Parathyroid adenoma (tissue), 2 donors: ENCODE data around the gene TMED4.

Source experiments
- H2AFZ ChIP-seq: fragments of 300-600 bp; sonication (generic); one replicate; pipeline ENCODE4 v1.7.0; 2017; ENCODE audit warnings: antibody characterized with exemption, mild to moderate bottlenecking
- H3K27ac ChIP-seq: fragments of 300-600 bp; sonication (generic); one replicate; pipeline ENCODE4 v1.7.0; 2017
- H3K27me3 ChIP-seq: fragments of 300-600 bp; sonication (generic); one replicate; pipeline ENCODE4 v1.7.0; 2017; ENCODE audit warnings: low read length; ENCODE audit not compliant: control insufficient read depth, insufficient read depth
- H3K36me3 ChIP-seq: fragments of 300-600 bp; sonication (generic); one replicate; pipeline ENCODE4 v1.7.0; 2017; ENCODE audit warnings: low read length; ENCODE audit not compliant: control insufficient read depth, insufficient read depth
- H3K4me1 ChIP-seq: fragments of 300-600 bp; sonication (generic); one replicate; pipeline ENCODE4 v1.7.0; 2017; ENCODE audit warnings: control low read depth
- H3K4me2 ChIP-seq: fragments of 300-600 bp; sonication (generic); one replicate; pipeline ENCODE4 v1.7.0; 2017; ENCODE audit warnings: low read length
- H3K4me3 ChIP-seq: fragments of 300-600 bp; sonication (generic); one replicate; pipeline ENCODE4 v1.7.0; 2017; ENCODE audit warnings: low read depth, low read length
- H3K79me2 ChIP-seq: fragments of 300-600 bp; sonication (generic); one replicate; pipeline ENCODE4 v1.7.0; 2017; ENCODE audit warnings: control low read depth
- H3K9ac ChIP-seq: fragments of 300-600 bp; sonication (generic); one replicate; pipeline ENCODE4 v1.7.0; 2017; ENCODE audit warnings: mild to moderate bottlenecking
- H3K9me3 ChIP-seq: fragments of 300-600 bp; sonication (generic); one replicate; pipeline ENCODE4 v1.7.0; 2017; ENCODE audit warnings: low read length; ENCODE audit not compliant: control insufficient read depth
- TF ChIP-seq, protein P1 (sequence below): fragments of 300-600 bp; sonication (generic); IDR thresholded peaks from one replicate; pipeline ENCODE4 v1.7.0; 2017; ENCODE audit warnings: antibody characterized with exemption, mild to moderate bottlenecking
- donor health status: primary hyperparathyroidism.

The TMED4 gene

DNA sequence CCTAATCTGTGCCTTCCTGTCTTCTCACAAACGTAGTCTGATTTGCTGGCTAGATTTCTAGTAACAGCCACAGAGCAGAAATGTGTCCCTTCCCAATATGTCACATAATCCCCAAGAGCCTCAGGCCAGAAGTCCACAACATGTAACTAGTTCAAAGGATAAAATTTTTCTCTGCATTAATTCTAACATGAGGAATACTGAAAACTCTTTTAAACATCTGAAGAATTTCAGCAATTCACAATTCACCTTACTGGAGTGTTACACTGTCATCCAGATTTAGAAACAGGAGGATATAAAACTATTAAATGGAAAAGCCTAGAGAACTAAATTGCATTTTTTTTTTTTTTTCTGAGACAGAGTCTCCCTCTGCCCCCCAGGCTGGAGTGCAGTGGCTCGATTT lies 5.8 kb downstream of the TMED4 start:
- Histone ChIP-seq H3K27ac (no peak overlapping the region), H3K9me3 (no peaks in the 10 kb centered on the region), H3K4me1 (peaks cover 30% of the 10 kb centered on the region), H3K79me2 (peaks cover 43% of the 10 kb centered on the region), H2AFZ (no peak overlapping the region), H3K9ac (no peak overlapping the region), H3K27me3 (no peaks in the 10 kb centered on the region), H3K4me2 (no peak overlapping the region), H3K4me3 (no peak overlapping the region), H3K36me3 (no peaks in the 10 kb centered on the region)
- TF ChIP-seq, protein P1, sequence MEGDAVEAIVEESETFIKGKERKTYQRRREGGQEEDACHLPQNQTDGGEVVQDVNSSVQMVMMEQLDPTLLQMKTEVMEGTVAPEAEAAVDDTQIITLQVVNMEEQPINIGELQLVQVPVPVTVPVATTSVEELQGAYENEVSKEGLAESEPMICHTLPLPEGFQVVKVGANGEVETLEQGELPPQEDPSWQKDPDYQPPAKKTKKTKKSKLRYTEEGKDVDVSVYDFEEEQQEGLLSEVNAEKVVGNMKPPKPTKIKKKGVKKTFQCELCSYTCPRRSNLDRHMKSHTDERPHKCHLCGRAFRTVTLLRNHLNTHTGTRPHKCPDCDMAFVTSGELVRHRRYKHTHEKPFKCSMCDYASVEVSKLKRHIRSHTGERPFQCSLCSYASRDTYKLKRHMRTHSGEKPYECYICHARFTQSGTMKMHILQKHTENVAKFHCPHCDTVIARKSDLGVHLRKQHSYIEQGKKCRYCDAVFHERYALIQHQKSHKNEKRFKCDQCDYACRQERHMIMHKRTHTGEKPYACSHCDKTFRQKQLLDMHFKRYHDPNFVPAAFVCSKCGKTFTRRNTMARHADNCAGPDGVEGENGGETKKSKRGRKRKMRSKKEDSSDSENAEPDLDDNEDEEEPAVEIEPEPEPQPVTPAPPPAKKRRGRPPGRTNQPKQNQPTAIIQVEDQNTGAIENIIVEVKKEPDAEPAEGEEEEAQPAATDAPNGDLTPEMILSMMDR = no peak

DNA sequence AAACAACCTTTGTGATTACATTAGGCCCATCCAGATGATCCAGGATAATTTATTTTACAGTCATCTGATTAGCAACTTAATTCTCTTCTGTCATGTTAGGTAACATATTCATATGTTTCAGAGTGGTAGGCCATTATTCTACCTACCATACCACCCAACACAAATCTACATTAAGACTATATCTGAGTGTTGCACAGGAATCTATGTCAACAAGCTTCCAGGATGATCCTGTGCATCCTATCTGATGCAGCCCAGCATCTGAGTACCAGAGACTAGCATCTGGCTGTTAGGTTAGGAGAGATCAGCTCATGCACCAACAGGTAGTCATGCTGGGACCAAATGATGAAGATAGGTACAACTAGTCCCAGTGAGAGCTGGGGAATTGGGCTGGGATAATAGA lies 7.0 kb downstream of the TMED4 start:
- Histone ChIP-seq H3K79me2 (peaks cover 41% of the 10 kb centered on the region), H2AFZ (no peak overlapping the region), H3K9me3 (no peaks in the 10 kb centered on the region), H3K36me3 (no peaks in the 10 kb centered on the region), H3K4me2 (no peak overlapping the region), H3K4me3 (no peak overlapping the region), H3K27me3 (no peaks in the 10 kb centered on the region), H3K9ac (no peak overlapping the region), H3K4me1 (peaks cover 21% of the 10 kb centered on the region), H3K27ac (peak overlapping the region; percentile 86)
- TF ChIP-seq, protein P1 = no peak

DNA sequence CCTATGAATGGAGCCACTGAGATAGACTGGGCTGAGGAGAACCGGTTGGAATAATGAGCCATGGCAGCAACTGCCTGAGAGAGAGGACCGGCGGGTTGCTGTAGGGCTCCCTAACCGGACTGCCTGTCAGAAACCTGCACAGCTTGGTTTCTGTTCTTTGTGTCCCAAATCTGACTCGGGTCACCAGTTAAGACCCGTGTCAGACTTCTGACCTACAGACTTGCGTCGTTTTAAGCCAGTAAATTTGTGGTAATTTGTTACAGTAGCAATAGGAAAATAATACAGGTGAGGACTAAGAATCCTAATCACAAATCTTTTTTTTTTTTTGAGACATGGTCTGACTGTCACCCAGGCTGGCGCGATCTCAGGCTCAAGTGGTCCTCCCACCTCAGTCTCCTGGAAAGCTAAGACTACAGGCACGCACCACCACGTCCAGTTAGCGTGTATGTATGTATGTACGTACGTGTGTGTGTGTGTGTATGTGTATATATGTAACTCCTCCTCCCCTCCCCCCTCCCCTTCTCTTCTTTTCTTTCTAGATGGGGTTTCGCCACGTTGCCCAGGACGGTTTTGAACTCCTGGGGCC lies 7.7 kb downstream of the TMED4 start:
- TF ChIP-seq, protein P1 = no peak
- Histone ChIP-seq H3K27me3 (no peaks in the 10 kb centered on the region), H3K4me3 (peak overlapping the region; percentile 82), H3K9me3 (no peaks in the 10 kb centered on the region), H3K79me2 (peaks cover 37% of the 10 kb centered on the region), H3K4me2 (peak overlapping the region; percentile 90), H3K36me3 (no peaks in the 10 kb centered on the region), H3K9ac (peak overlapping the region; percentile 39), H2AFZ (peak overlapping the region; percentile 82), H3K27ac (peak overlapping the region; percentile 86), H3K4me1 (peaks cover 18% of the 10 kb centered on the region)

DNA sequence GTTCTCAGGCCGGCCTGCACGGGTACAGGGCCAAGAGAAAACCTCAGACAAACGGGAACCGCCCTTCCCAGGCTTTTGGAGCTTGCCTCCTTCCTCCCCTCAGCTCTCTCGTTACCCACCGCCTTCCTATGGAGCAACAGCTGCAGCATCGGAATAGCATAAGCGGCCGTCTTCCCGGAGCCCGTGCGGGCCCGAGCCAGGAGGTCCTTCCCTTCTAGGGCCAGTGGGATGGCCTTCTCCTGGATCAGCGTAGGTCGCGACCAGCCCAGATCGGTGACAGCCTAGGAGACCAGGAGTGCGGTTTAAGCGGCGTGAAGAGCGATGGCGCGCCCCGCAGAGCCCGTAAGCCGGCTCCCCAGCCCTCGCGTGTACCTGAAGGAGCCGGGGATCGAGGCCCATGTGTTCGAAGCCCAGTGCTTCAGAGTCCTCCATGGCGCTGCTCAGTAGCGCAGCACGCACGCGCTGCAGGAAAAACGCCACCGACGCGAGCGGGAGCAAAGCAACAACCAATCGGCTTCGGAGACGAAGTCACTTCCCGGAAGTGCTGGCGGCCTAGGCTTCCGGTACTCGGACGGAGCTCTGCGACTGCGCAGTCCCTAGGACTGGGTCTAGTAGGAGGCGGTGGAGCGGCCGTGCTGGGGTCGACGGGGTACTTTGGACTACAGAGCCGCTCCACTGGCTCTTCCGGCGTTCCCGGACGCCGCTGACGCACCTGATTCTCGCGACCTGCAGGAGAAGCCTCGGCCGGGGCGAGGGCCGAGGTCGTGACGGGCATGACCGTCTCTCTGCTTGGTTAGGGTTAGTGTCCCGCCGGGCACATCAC lies 8.4 kb downstream of the TMED4 start, which contains the start of gene DDX56:
TSS of gene DDX56 (minus strand) at position 445 of the 823 bp plus-strand sequence. CDS start at position 432, 13 bp downstream.
- Histone ChIP-seq H3K9me3 (no peaks in the 10 kb centered on the region), H3K4me1 (peaks cover 20% of the 10 kb centered on the region), H3K27me3 (no peaks in the 10 kb centered on the region), H3K79me2 (peaks cover 36% of the 10 kb centered on the region), H3K27ac (peak within 1 kb of the TSS; percentile 86), H3K4me2 (peak within 1 kb of the TSS; percentile 90), H3K4me3 (peak within 1 kb of the TSS; percentile 82), H2AFZ (peak within 1 kb of the TSS; percentile 82), H3K9ac (peak within 1 kb of the TSS; percentile 39), H3K36me3 (no peaks in the 10 kb centered on the region)
- TF ChIP-seq, protein P1 = no peak
